Karpas-422 (cell line): ENCODE results near the gene BEGAIN. TPM values are rescaled to one million over a fixed set of nuclear protein-coding genes. Genes with fewer than 3 reads are reported as not detected.

Experiments used
- DNase-seq: peaks from one replicate; pipeline ENCODE4 v3.0.0-alpha.2; 2015
- H2AFZ ChIP-seq: fragments of 200-600 bp; sonication (generic); 2 replicates; pipeline ENCODE4 v1.6.1; 2014; ENCODE audit warnings: antibody characterized with exemption, low read length, mixed read lengths
- H3K27ac ChIP-seq: fragments of 200-600 bp; sonication (generic); 2 replicates; pipeline ENCODE4 v1.5.1; 2014; ENCODE audit warnings: mild to moderate bottlenecking, low read length, moderate library complexity
- H3K27me3 ChIP-seq: fragments of 200-600 bp; sonication (generic); 2 replicates; pipeline ENCODE4 v1.6.1; 2014; ENCODE audit warnings: low read length, mixed read lengths
- H3K36me3 ChIP-seq: fragments of 200-600 bp; sonication (generic); 2 replicates; pipeline ENCODE4 v1.6.1; 2014; ENCODE audit warnings: low read length, mixed read lengths; ENCODE audit not compliant: insufficient read depth
- H3K4me1 ChIP-seq: fragments of 200-600 bp; sonication (generic); 2 replicates; pipeline ENCODE4 v1.6.1; 2014; ENCODE audit warnings: mild to moderate bottlenecking, low read length, mixed read lengths
- H3K4me2 ChIP-seq: fragments of 200-600 bp; sonication (generic); 2 replicates; pipeline ENCODE4 v1.6.1; 2014; ENCODE audit warnings: low read length, low read depth, mild to moderate bottlenecking; ENCODE audit not compliant: poor library complexity, severe bottlenecking
- H3K4me3 ChIP-seq: fragments of 200-600 bp; sonication (generic); 2 replicates; pipeline ENCODE4 v1.5.1; 2014; ENCODE audit warnings: mild to moderate bottlenecking, antibody characterized with exemption, low read length, mixed read lengths
- H3K79me2 ChIP-seq: fragments of 200-600 bp; sonication (generic); 2 replicates; pipeline ENCODE4 v1.6.1; 2014; ENCODE audit warnings: mild to moderate bottlenecking, low read length, mixed read lengths
- H3K9ac ChIP-seq: fragments of 200-600 bp; sonication (generic); 2 replicates; pipeline ENCODE4 v1.6.0; 2014; ENCODE audit warnings: low read length
- H3K9me2 ChIP-seq: fragments of 200-600 bp; sonication (generic), shearing (Covaris generic); replicated peaks from 2 replicates; pipeline ENCODE4 v1.6.0; 2014; ENCODE audit warnings: mild to moderate bottlenecking, low read length, moderate library complexity; ENCODE audit not compliant: insufficient read depth
- H3K9me3 ChIP-seq: fragments of 300-700, 200-600 bp; sonication (generic); 2 replicates; pipeline ENCODE4 v1.6.1; 2014; ENCODE audit warnings: low read length, mixed read lengths
- H4K20me1 ChIP-seq: fragments of 200-600 bp; sonication (generic); 2 replicates; pipeline ENCODE4 v1.6.1; 2014; ENCODE audit warnings: mild to moderate bottlenecking, antibody characterized with exemption, low read length, low read depth; ENCODE audit not compliant: insufficient read depth
- total RNA-seq: library from RNA; depleted of rRNA; stranded (reverse); fragments of >200 nt; shearing (Covaris generic); gene quantifications from 2 replicates; pipeline ENCODE4 v1.2.3, GENCODE V29; 2014; ENCODE audit warnings: low replicate concordance

The BEGAIN gene
- total RNA-seq, 1 experiment from 2014 or later, result not detected

GRCh38 chr14:100601914-100602313 lies 14.7 kb upstream of the BEGAIN start:
- no peaks in the 10 kb centered on the region for H3K79me2 ChIP-seq
- H2AFZ ChIP-seq, result no peak overlapping the region
- no peak overlapping the region for H3K9ac ChIP-seq
- H4K20me1 ChIP-seq, result no peaks in the 10 kb centered on the region
- no peaks in the 10 kb centered on the region for H3K9me2 ChIP-seq
- H3K27ac ChIP-seq, result no peak overlapping the region
- no peak overlapping the region for H3K4me3 ChIP-seq
- peaks cover 7% of the 10 kb centered on the region for H3K9me3 ChIP-seq
- DNase-seq, result no peak
- H3K4me1 ChIP-seq, result no peaks in the 10 kb centered on the region
- no peaks in the 10 kb centered on the region for H3K36me3 ChIP-seq
- H3K4me2 ChIP-seq, result no peak overlapping the region
- 0 out of 2 replicates have a peak, but pooled peaks cover 2% of the 10 kb centered on the region for H3K27me3 ChIP-seq

GRCh38 chr14:100601064-100601463 lies 13.8 kb upstream of the BEGAIN start:
- Histone ChIP-seq H3K4me2 (no peak overlapping the region), H3K9ac (no peak overlapping the region), H3K79me2 (no peaks in the 10 kb centered on the region), H3K27ac (no peak overlapping the region), H3K4me3 (no peak overlapping the region), H4K20me1 (no peaks in the 10 kb centered on the region), H3K36me3 (no peaks in the 10 kb centered on the region), H3K9me2 (no peaks in the 10 kb centered on the region), H3K9me3 (peaks cover 7% of the 10 kb centered on the region), H3K4me1 (no peaks in the 10 kb centered on the region), H2AFZ (no peak overlapping the region), H3K27me3 (no peaks in the 10 kb centered on the region)
- no peak for DNase-seq

DNA sequence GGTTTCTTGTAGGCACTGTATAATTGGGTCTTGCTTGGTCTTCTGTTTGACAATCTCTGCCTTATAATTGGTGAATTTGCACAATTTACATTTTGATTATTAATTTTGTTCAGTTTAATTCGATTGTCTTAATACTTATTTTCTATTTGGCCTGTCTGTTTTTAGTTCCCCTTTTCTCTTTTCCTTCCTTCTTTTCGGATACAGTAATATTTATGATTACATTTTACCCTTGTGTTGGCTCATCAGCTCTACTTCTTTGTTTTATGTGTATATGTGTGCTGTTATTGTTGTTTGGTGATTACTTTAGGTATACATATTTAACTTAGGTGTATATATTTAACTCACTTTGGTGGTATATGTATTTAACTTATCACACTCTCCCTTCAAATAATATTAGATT lies 12.8 kb upstream of the BEGAIN start:
- no peak overlapping the region for H3K4me2 ChIP-seq
- no peaks in the 10 kb centered on the region for H3K36me3 ChIP-seq
- H3K27me3 ChIP-seq, result no peaks in the 10 kb centered on the region

GRCh38 chr14:100594625-100594951 lies 7.4 kb upstream of the BEGAIN start:
- H3K27me3 ChIP-seq, result no peaks in the 10 kb centered on the region

More for the DNA sequence above, 12.8 kb upstream of the BEGAIN start:
- Histone ChIP-seq H3K9me2 (no peaks in the 10 kb centered on the region), H2AFZ (no peak overlapping the region), H3K79me2 (no peaks in the 10 kb centered on the region), H4K20me1 (no peaks in the 10 kb centered on the region), H3K9ac (no peak overlapping the region), H3K4me3 (no peak overlapping the region), H3K4me1 (no peaks in the 10 kb centered on the region), H3K9me3 (peaks cover 7% of the 10 kb centered on the region), H3K27ac (no peak overlapping the region)
- no peak for DNase-seq

DNA sequence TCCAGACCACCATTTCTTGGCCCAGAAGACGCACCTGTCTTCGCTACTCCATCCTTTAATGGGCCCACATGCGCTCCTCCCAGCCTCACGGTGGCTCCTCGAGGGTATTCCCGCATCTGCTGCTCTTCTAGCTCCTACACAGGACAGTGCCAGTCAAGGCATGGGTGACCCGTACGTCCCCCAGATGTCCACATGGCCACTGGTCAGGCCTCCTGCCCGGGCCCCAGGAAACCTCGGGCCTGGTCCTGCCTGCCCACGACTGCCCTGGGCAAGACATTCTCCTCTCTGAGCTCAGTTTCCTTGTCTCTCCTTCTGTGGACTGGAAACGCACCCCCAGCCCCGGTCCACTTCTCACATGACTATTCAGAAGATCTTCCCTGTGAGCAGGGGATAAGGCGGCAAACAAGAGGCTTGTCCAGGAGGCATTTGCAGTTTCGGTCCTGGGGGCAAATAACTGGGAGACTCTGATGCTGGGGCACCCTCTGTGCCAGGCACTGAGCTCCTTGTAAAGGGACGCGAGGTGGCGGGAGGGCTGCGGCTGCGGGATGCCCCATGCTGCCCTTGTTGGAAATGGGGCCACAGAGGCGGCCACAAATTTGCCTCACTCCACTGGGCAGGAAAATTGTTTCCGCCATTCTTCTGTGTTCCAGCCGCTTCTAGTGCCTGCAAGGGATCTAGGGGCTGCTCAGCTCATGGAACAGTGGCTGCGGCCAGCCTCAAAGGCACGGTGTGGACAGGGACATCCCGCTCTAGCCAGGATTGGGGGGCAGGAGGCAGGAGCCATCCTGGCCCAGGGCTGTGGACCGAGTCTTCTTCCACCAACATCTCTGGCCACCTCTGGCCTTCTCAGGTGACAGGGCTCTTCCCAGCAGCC lies 6.8 kb upstream of the BEGAIN start:
- Histone ChIP-seq H3K27ac (no peak overlapping the region), H3K9me2 (no peaks in the 10 kb centered on the region), H3K4me3 (no peak overlapping the region), H3K4me1 (no peaks in the 10 kb centered on the region), H4K20me1 (no peaks in the 10 kb centered on the region; the same call in 1 of the 2 replicates), H3K79me2 (no peaks in the 10 kb centered on the region), H3K9me3 (no peaks in the 10 kb centered on the region), H3K4me2 (no peak overlapping the region), H3K9ac (no peak overlapping the region), H3K36me3 (no peaks in the 10 kb centered on the region), H2AFZ (no peak overlapping the region), H3K27me3 (no peaks in the 10 kb centered on the region)
- DNase-seq, result no peak

More at GRCh38 chr14:100594625-100594951, 7.4 kb upstream of the BEGAIN start:
- Histone ChIP-seq H3K4me3 (no peak overlapping the region), H4K20me1 (no peaks in the 10 kb centered on the region; the same call in 1 of the 2 replicates), H2AFZ (no peak overlapping the region), H3K36me3 (no peaks in the 10 kb centered on the region), H3K9me3 (no peaks in the 10 kb centered on the region), H3K9me2 (no peaks in the 10 kb centered on the region), H3K27ac (no peak overlapping the region), H3K9ac (no peak overlapping the region), H3K4me2 (no peak overlapping the region), H3K79me2 (no peaks in the 10 kb centered on the region), H3K4me1 (no peaks in the 10 kb centered on the region)
- no peak for DNase-seq

DNA sequence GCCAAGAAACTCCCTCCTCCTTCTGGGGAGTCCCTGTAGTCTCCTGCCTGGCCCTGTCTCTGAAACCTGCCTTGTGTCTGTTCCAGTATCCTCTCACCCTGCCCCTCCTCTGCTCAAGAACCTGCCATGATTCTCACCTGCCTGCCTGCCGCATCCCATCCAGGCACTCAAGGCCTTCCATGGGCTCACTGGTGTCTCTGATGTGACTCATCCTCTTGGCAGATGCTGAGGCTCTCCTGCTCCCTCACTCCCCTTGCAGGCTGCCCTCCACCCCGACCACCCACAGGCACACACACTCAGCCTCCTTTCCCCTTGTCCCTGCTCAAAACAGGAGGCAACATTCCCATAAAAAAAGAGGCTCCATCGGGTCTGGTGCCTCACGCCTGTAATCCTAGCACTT lies 5.8 kb upstream of the BEGAIN start:
- Histone ChIP-seq H4K20me1 (no peaks in the 10 kb centered on the region; the same call in 1 of the 2 replicates), H3K4me1 (no peaks in the 10 kb centered on the region), H3K9me2 (no peaks in the 10 kb centered on the region), H3K9me3 (no peaks in the 10 kb centered on the region), H3K9ac (no peak overlapping the region), H3K79me2 (no peaks in the 10 kb centered on the region), H2AFZ (no peak overlapping the region), H3K4me2 (no peak overlapping the region), H3K4me3 (no peak overlapping the region), H3K36me3 (no peaks in the 10 kb centered on the region), H3K27me3 (no peaks in the 10 kb centered on the region), H3K27ac (no peak overlapping the region)
- DNase-seq, result no peak

- no peaks in the 10 kb centered on the region for H3K9me2 ChIP-seq
- no peaks in the 10 kb centered on the region for H3K4me1 ChIP-seq
- no peaks in the 10 kb centered on the region for H3K36me3 ChIP-seq
- H3K27me3 ChIP-seq, result no peaks in the 10 kb centered on the region
- H3K9ac ChIP-seq, result no peak overlapping the region
- no peaks in the 10 kb centered on the region for H3K9me3 ChIP-seq
- no peak overlapping the region for H3K4me3 ChIP-seq
- H3K4me2 ChIP-seq, result no peak overlapping the region
- no peaks in the 10 kb centered on the region; the same call in 1 of the 2 replicates for H4K20me1 ChIP-seq
- no peaks in the 10 kb centered on the region for H3K79me2 ChIP-seq
- no peak for DNase-seq
- H3K27ac ChIP-seq, result no peak overlapping the region
- no peak overlapping the region for H2AFZ ChIP-seq
Observed at GRCh38 chr14:100592461-100592891, 5.3 kb upstream of the BEGAIN start.

GRCh38 chr14:100591453-100592371 lies 4.5 kb upstream of the BEGAIN start:
- Histone ChIP-seq H3K9me3 (no peaks in the 10 kb centered on the region), H3K9ac (no peak overlapping the region), H3K4me1 (no peaks in the 10 kb centered on the region), H4K20me1 (no peaks in the 10 kb centered on the region; the same call in 1 of the 2 replicates), H3K4me3 (no peak overlapping the region), H3K27ac (no peak overlapping the region), H2AFZ (no peak overlapping the region), H3K27me3 (no peaks in the 10 kb centered on the region), H3K4me2 (no peak overlapping the region), H3K79me2 (no peaks in the 10 kb centered on the region), H3K36me3 (no peaks in the 10 kb centered on the region), H3K9me2 (no peaks in the 10 kb centered on the region)
- DNase-seq, result no peak
